ENCODE data around the gene LARP4.
"Not testable (repeated sequence)": the region's sequence is repeated elsewhere in the genome, so short reads cannot be mapped to it uniquely, and the experiment has no call there.

GRCh38 chr12:50521781-50522180 lies 121.1 kb downstream of the LARP4 start:
- not testable (repeated sequence) for TF ChIP-seq POLR2A, CTCF (IDR thresholded peaks at IDR 0.05)

Measured in right lobe of liver (tissue), 4 donors.